ENCODE data around the gene C17orf50.

C17orf50 gene

DNA sequence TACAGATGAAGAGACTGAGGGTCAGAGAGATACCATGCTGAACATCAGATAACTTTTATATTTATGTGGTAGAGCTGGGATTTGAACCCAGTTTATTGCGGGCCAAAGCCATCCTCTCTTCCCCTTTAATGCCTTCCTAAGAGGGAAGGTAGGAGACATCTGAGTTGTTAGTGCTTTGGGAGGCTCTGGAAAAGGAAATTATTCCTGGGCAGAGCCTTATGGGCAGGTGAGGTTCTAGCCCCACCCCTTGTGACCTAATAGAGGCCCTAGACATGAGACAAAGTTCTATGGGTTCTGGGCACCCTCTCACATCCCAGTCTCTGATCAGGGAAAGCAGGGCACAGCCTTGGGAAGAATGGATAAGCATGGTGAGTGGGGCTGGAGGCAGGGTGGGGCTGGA is at the start of gene C17orf50:
TSS of gene C17orf50 (plus strand) at position 301 of the 400 bp plus-strand sequence. CDS start at position 356, 55 bp downstream.
- no peak within 1 kb of the TSS for H3K27ac Mint-ChIP-seq
- DNase-seq (no peak), ATAC-seq (no peak)
- peaks cover 14% of the 10 kb centered on the region for H3K4me1 Mint-ChIP-seq
- H3K9me3 Mint-ChIP-seq = no peaks in the 10 kb centered on the region
- H3K4me3 Mint-ChIP-seq = no peak within 1 kb of the TSS
- H3K27me3 Mint-ChIP-seq = no peaks in the 10 kb centered on the region

- ATAC-seq (no peak), DNase-seq (no peak)
- Mint-ChIP-seq H3K27me3 (no peaks in the 10 kb centered on the region), H3K27ac (no peak overlapping the region), H3K4me3 (no peak overlapping the region), H3K9me3 (no peaks in the 10 kb centered on the region), H3K4me1 (peaks cover 30% of the 10 kb centered on the region)
Observed at GRCh38 chr17:35710950-35711349, 49.7 kb upstream of the C17orf50 start.

- H3K9me3 Mint-ChIP-seq = no peaks in the 10 kb centered on the region
- peaks cover 15% of the 10 kb centered on the region for H3K4me1 Mint-ChIP-seq
- H3K4me3 Mint-ChIP-seq = no peak overlapping the region
- no peaks in the 10 kb centered on the region for H3K27me3 Mint-ChIP-seq
- DNase-seq (no peak), ATAC-seq (no peak)
- H3K27ac Mint-ChIP-seq = no peak overlapping the region
Observed at GRCh38 chr17:35713069-35713728, 47.5 kb upstream of the C17orf50 start.

GRCh38 chr17:35714988-35715387 is 45.7 kb upstream of the C17orf50 start:
- H3K4me3 Mint-ChIP-seq = no peak overlapping the region
- H3K9me3 Mint-ChIP-seq = no peaks in the 10 kb centered on the region
- no peak for DNase-seq
- no peaks in the 10 kb centered on the region for H3K27me3 Mint-ChIP-seq
- no peak overlapping the region for H3K27ac Mint-ChIP-seq
- no peak for ATAC-seq
- H3K4me1 Mint-ChIP-seq = peaks cover 6% of the 10 kb centered on the region

GRCh38 chr17:35715416-35715815 is 45.3 kb upstream of the C17orf50 start:
- Mint-ChIP-seq H3K27ac (no peak overlapping the region), H3K4me3 (no peak overlapping the region), H3K9me3 (no peaks in the 10 kb centered on the region), H3K27me3 (no peaks in the 10 kb centered on the region), H3K4me1 (peaks cover 6% of the 10 kb centered on the region)
- ATAC-seq (no peak), DNase-seq (no peak)

GRCh38 chr17:35716173-35716572 is 44.5 kb upstream of the C17orf50 start:
- Mint-ChIP-seq H3K4me3 (no peak overlapping the region), H3K9me3 (no peaks in the 10 kb centered on the region), H3K27ac (no peak overlapping the region), H3K4me1 (peaks cover 2% of the 10 kb centered on the region), H3K27me3 (no peaks in the 10 kb centered on the region)
- ATAC-seq (no peak), DNase-seq (no peak)

- no peak overlapping the region for H3K27ac Mint-ChIP-seq
- DNase-seq (no peak), ATAC-seq (no peak)
- H3K4me1 Mint-ChIP-seq = no peaks in the 10 kb centered on the region
- no peaks in the 10 kb centered on the region for H3K27me3 Mint-ChIP-seq
- H3K9me3 Mint-ChIP-seq = no peaks in the 10 kb centered on the region
- no peak overlapping the region for H3K4me3 Mint-ChIP-seq
Observed at GRCh38 chr17:35716897-35717465, 43.7 kb upstream of the C17orf50 start.

- no peaks in the 10 kb centered on the region for H3K27me3 Mint-ChIP-seq
- no peak overlapping the region for H3K27ac Mint-ChIP-seq
- H3K4me1 Mint-ChIP-seq = no peaks in the 10 kb centered on the region
- no peak for DNase-seq
- no peak overlapping the region for H3K4me3 Mint-ChIP-seq
- no peak for ATAC-seq
- H3K9me3 Mint-ChIP-seq = no peaks in the 10 kb centered on the region
Observed at GRCh38 chr17:35717475-35717874, 43.2 kb upstream of the C17orf50 start.

- Mint-ChIP-seq H3K9me3 (no peaks in the 10 kb centered on the region), H3K27me3 (no peaks in the 10 kb centered on the region), H3K27ac (no peak overlapping the region), H3K4me1 (no peaks in the 10 kb centered on the region), H3K4me3 (no peak overlapping the region)
- no peak for DNase-seq
- peak; percentile 15 for ATAC-seq
Observed at GRCh38 chr17:35723735-35724134, 37.0 kb upstream of the C17orf50 start.

DNA sequence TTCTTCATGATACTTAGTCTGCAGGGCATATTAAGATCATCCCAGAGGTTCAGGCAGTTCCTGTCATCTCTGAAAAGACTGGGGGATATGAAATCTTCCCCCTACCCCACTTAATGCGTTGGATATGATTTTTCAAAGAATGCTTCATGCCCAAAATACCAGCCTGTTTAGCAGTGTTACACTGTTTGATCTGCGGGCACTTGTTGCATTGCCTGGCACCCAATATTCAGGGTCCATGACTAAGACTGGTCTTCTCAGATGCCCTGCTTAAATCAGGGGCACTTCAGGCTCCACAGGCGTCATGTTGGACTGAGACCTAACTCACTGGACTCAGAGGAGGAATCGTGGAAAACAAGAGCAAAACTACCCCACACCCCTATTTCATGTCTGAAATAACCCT is 35.6 kb upstream of the C17orf50 start:
- ATAC-seq = no peak
- H3K4me3 Mint-ChIP-seq = no peak overlapping the region
- H3K9me3 Mint-ChIP-seq = no peaks in the 10 kb centered on the region
- peaks cover 9% of the 10 kb centered on the region for H3K4me1 Mint-ChIP-seq
- no peaks in the 10 kb centered on the region for H3K27me3 Mint-ChIP-seq
- no peak overlapping the region for H3K27ac Mint-ChIP-seq
- no peak for DNase-seq

GRCh38 chr17:35725802-35726126 is 34.9 kb upstream of the C17orf50 start:
- DNase-seq = no peak
- Mint-ChIP-seq H3K9me3 (no peaks in the 10 kb centered on the region), H3K4me3 (no peak overlapping the region), H3K4me1 (peaks cover 16% of the 10 kb centered on the region), H3K27ac (no peak overlapping the region), H3K27me3 (no peaks in the 10 kb centered on the region)
- no peak for ATAC-seq

GRCh38 chr17:35726127-35726952 is 34.3 kb upstream of the C17orf50 start:
- no peaks in the 10 kb centered on the region for H3K9me3 Mint-ChIP-seq
- no peak overlapping the region for H3K4me3 Mint-ChIP-seq
- peaks cover 22% of the 10 kb centered on the region for H3K4me1 Mint-ChIP-seq
- DNase-seq = no peak
- H3K27me3 Mint-ChIP-seq = no peaks in the 10 kb centered on the region
- H3K27ac Mint-ChIP-seq = no peak overlapping the region
- no peak for ATAC-seq

DNA sequence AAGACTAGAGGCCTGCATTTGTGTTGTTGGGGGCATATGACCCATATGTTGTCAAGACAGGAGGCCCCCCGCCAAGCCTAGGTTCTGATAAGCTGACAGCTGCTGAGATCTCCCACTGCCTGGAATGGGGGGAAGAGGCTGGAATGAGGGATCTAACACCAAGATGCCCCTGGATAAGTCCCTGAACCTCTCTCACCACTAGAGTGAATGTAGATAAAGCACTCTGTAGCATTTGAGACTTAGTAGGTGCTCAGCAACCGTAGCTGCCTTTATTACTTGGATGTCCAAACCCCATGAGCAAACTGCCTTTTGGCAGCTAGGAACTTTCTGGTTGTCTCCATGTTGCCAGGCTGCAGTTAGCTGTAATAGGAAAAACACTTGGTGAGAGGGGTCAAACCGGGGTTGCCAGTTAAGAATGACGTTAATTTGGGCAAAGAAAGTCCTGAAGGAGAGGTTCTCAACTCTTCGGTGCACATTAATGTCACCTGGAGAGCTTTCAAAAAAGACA is 33.7 kb upstream of the C17orf50 start:
- no peak overlapping the region for H3K27ac Mint-ChIP-seq
- no peak for ATAC-seq
- peaks cover 22% of the 10 kb centered on the region for H3K4me1 Mint-ChIP-seq

DNA sequence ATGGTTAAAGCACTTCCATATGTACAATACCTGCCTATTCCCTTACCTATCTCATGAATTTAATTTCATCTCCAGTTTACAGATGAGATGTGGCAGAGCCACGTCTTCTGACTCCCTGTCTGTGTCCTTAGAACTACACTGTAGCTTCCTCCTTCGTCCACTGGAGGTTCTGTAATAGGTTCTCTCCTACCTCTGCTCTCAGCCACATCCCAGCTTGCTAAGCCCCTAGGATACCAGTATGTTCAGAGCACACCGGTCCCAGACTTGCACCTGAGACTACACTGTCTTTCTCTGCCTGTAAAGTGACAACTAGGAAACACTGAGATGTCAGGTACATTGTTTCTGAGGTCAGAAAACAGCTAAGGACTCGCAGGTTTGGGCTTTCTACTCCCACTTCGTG is 33.1 kb upstream of the C17orf50 start:
- no peak for DNase-seq
- Mint-ChIP-seq H3K4me1 (peaks cover 29% of the 10 kb centered on the region), H3K4me3 (peak overlapping the region in 1 of 2 donors; percentile 3), H3K9me3 (no peaks in the 10 kb centered on the region), H3K27me3 (no peaks in the 10 kb centered on the region), H3K27ac (peak overlapping the region; percentile 5 to 16)
- ATAC-seq = no peak

More for the DNA sequence above, 33.7 kb upstream of the C17orf50 start:
- Mint-ChIP-seq H3K27me3 (no peaks in the 10 kb centered on the region), H3K4me3 (no peak overlapping the region), H3K9me3 (no peaks in the 10 kb centered on the region)
- DNase-seq = no peak

DNA sequence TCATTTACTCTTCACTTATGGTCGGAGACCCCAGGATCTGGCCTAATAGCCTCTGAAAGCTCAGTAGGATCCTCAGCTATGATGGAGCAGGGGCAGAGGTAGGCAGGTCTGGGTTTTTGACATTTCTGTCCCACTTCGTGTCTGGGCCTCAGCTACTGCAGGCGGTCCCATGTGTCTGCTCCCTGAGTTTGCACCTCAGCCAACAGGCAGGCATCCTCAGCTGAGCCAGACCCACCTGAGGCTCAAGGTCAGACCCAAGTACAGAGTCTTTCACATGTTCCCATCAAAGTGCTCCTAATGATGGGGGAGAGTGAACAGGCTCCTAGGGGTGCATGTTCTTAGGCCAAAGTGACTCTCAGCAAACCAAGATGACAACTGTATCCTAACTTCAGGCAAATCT is 32.1 kb upstream of the C17orf50 start:
- ATAC-seq = no peak
- Mint-ChIP-seq H3K4me1 (peaks cover 30% of the 10 kb centered on the region), H3K9me3 (no peaks in the 10 kb centered on the region), H3K27me3 (no peaks in the 10 kb centered on the region), H3K27ac (no peak overlapping the region), H3K4me3 (no peak overlapping the region)
- DNase-seq = no peak

GRCh38 chr17:35729405-35729833 is 31.3 kb upstream of the C17orf50 start:
- no peaks in the 10 kb centered on the region for H3K27me3 Mint-ChIP-seq
- H3K4me1 Mint-ChIP-seq = peaks cover 30% of the 10 kb centered on the region
- peak overlapping the region in 1 of 2 donors; percentile 31 for H3K27ac Mint-ChIP-seq
- no peak overlapping the region for H3K4me3 Mint-ChIP-seq
- no peak for ATAC-seq
- no peaks in the 10 kb centered on the region for H3K9me3 Mint-ChIP-seq
- DNase-seq = no peak

Measured in stimulated activated naive CD8-positive, alpha-beta T cell treated with anti-CD3 and anti-CD28 coated beads, Interleukin-15, amount 100 ng/mL, for 72 hours (primary cell).